ENCODE results near the gene S1PR1. TPM values are rescaled to one million over a fixed set of nuclear protein-coding genes. Genes with fewer than 3 reads are reported as not detected.
"Not testable (repeated sequence)": the region's sequence is repeated elsewhere in the genome, so short reads cannot be mapped to it uniquely, and the experiment has no call there.

Gene S1PR1
- total RNA-seq, 2 donors from 2014 or later, result 157 to 226 TPM

GRCh38 chr1:101232182-101232581 lies 4.6 kb upstream of the S1PR1 start:
- H3K4me1 Mint-ChIP-seq, result peaks cover 34% of the 10 kb centered on the region
- ATAC-seq; H3K27me3 Mint-ChIP-seq; H3K4me3 Mint-ChIP-seq; H3K9me3 ChIP-seq (ENCODE audit: control insufficient read depth, low read length, poor library complexity, severe bottlenecking); H3K36me3 Mint-ChIP-seq (ENCODE audit: low read depth); DNase-seq: not testable (repeated sequence)
- peak overlapping the region; percentile 100 for H3K27ac Mint-ChIP-seq

- DNase-seq, result no peak
- H3K9me3 ChIP-seq (ENCODE audit: control insufficient read depth, low read length, poor library complexity, severe bottlenecking), result no peaks in the 10 kb centered on the region
- ATAC-seq, result no peak
- H3K27ac Mint-ChIP-seq, result peak overlapping the region; percentile 100
- H3K4me3 Mint-ChIP-seq, result peak overlapping the region; percentile 68
- H3K36me3 Mint-ChIP-seq (ENCODE audit: low read depth), result peaks cover 12% of the 10 kb centered on the region
- no peaks in the 10 kb centered on the region for H3K27me3 Mint-ChIP-seq
- peaks cover 39% of the 10 kb centered on the region for H3K4me1 Mint-ChIP-seq
These were observed 3.3 kb upstream of the S1PR1 start for GRCh38 chr1:101233495-101233894.

- no peak for DNase-seq
- no peak for ATAC-seq
- peaks cover 23% of the 10 kb centered on the region for H3K36me3 Mint-ChIP-seq (ENCODE audit: low read depth)
- H3K4me1 Mint-ChIP-seq, result peaks cover 51% of the 10 kb centered on the region
- H3K4me3 Mint-ChIP-seq, result peak overlapping the region; percentile 100
- no peaks in the 10 kb centered on the region for H3K9me3 ChIP-seq (ENCODE audit: control insufficient read depth, low read length, poor library complexity, severe bottlenecking)
- no peaks in the 10 kb centered on the region for H3K27me3 Mint-ChIP-seq
- peak overlapping the region; percentile 100 for H3K27ac Mint-ChIP-seq
These were observed 1.6 kb upstream of the S1PR1 start for GRCh38 chr1:101235216-101235695.

- Mint-ChIP-seq H3K4me1 (peaks cover 48% of the 10 kb centered on the region), H3K36me3 (ENCODE audit: low read depth) (peaks cover 23% of the 10 kb centered on the region), H3K4me3 (peak overlapping the region; percentile 100), H3K27me3 (no peaks in the 10 kb centered on the region), H3K27ac (peak overlapping the region; percentile 100)
- ATAC-seq, result peak; percentile 55
- DNase-seq, result peak; percentile 50 to 59 (median 53)
- no peaks in the 10 kb centered on the region for H3K9me3 ChIP-seq (ENCODE audit: control insufficient read depth, low read length, poor library complexity, severe bottlenecking)
These were observed 913 bp upstream of the S1PR1 start for GRCh38 chr1:101235696-101236515.

- ATAC-seq (no peak), DNase-seq (no peak)
- no peaks in the 10 kb centered on the region for H3K9me3 ChIP-seq (ENCODE audit: control insufficient read depth, low read length, poor library complexity, severe bottlenecking)
These were observed 514 bp downstream of the S1PR1 start for GRCh38 chr1:101237229-101237837.

GRCh38 chr1:101238031-101238628 lies 1.3 kb downstream of the S1PR1 start:
- ATAC-seq, result no peak
- H3K4me1 Mint-ChIP-seq, result peaks cover 53% of the 10 kb centered on the region

More at GRCh38 chr1:101237229-101237837, 514 bp downstream of the S1PR1 start:
- peaks cover 26% of the 10 kb centered on the region for H3K36me3 Mint-ChIP-seq (ENCODE audit: low read depth)
- peak overlapping the region; percentile 100 for H3K27ac Mint-ChIP-seq
- peaks cover 54% of the 10 kb centered on the region for H3K4me1 Mint-ChIP-seq
- no peaks in the 10 kb centered on the region for H3K27me3 Mint-ChIP-seq
- H3K4me3 Mint-ChIP-seq, result peak overlapping the region; percentile 100

GRCh38 chr1:101238681-101239094 lies 1.9 kb downstream of the S1PR1 start:
- Mint-ChIP-seq H3K4me3 (peak overlapping the region; percentile 100), H3K27ac (peak overlapping the region; percentile 100), H3K4me1 (peaks cover 50% of the 10 kb centered on the region), H3K27me3 (no peaks in the 10 kb centered on the region), H3K36me3 (ENCODE audit: low read depth) (peaks cover 29% of the 10 kb centered on the region)
- no peaks in the 10 kb centered on the region for H3K9me3 ChIP-seq (ENCODE audit: control insufficient read depth, low read length, poor library complexity, severe bottlenecking)
- DNase-seq (peak; percentile 70 to 87 (median 71)), ATAC-seq (peak; percentile 48)

More at GRCh38 chr1:101238031-101238628, 1.3 kb downstream of the S1PR1 start:
- DNase-seq, result peak in 1 of 3 donors; percentile 22
- H3K36me3 Mint-ChIP-seq (ENCODE audit: low read depth), result peaks cover 28% of the 10 kb centered on the region
- peak overlapping the region; percentile 100 for H3K27ac Mint-ChIP-seq
- peak overlapping the region; percentile 100 for H3K4me3 Mint-ChIP-seq
- H3K27me3 Mint-ChIP-seq, result no peaks in the 10 kb centered on the region
- H3K9me3 ChIP-seq (ENCODE audit: control insufficient read depth, low read length, poor library complexity, severe bottlenecking), result no peaks in the 10 kb centered on the region

- peak overlapping the region; percentile 100 for H3K27ac Mint-ChIP-seq
These were observed 2.5 kb downstream of the S1PR1 start for GRCh38 chr1:101239095-101240040.

GRCh38 chr1:101240041-101240430 lies 3.2 kb downstream of the S1PR1 start:
- Mint-ChIP-seq H3K36me3 (ENCODE audit: low read depth) (peaks cover 30% of the 10 kb centered on the region), H3K4me3 (peak overlapping the region; percentile 100), H3K27ac (peak overlapping the region; percentile 100), H3K27me3 (no peaks in the 10 kb centered on the region), H3K4me1 (peaks cover 55% of the 10 kb centered on the region)
- ATAC-seq (no peak), DNase-seq (no peak)
- no peaks in the 10 kb centered on the region for H3K9me3 ChIP-seq (ENCODE audit: control insufficient read depth, low read length, poor library complexity, severe bottlenecking)

More at GRCh38 chr1:101239095-101240040, 2.5 kb downstream of the S1PR1 start:
- Mint-ChIP-seq H3K4me3 (peak overlapping the region; percentile 100), H3K4me1 (peaks cover 52% of the 10 kb centered on the region), H3K36me3 (ENCODE audit: low read depth) (peaks cover 30% of the 10 kb centered on the region), H3K27me3 (no peaks in the 10 kb centered on the region)
- DNase-seq (peak; percentile 26 to 44 (median 40)), ATAC-seq (peak; percentile 35)
- H3K9me3 ChIP-seq (ENCODE audit: control insufficient read depth, low read length, poor library complexity, severe bottlenecking), result no peaks in the 10 kb centered on the region

GRCh38 chr1:101241485-101242225 lies 4.8 kb downstream of the S1PR1 start:
- Mint-ChIP-seq H3K4me3 (peak overlapping the region; percentile 76), H3K27ac (peak overlapping the region; percentile 91), H3K36me3 (ENCODE audit: low read depth) (peaks cover 29% of the 10 kb centered on the region), H3K27me3 (no peaks in the 10 kb centered on the region), H3K4me1 (peaks cover 62% of the 10 kb centered on the region)
- H3K9me3 ChIP-seq (ENCODE audit: control insufficient read depth, low read length, poor library complexity, severe bottlenecking), result no peaks in the 10 kb centered on the region
- DNase-seq, result no peak
- no peak for ATAC-seq

GRCh38 chr1:101242324-101243050 lies 5.7 kb downstream of the S1PR1 start:
- no peaks in the 10 kb centered on the region for H3K9me3 ChIP-seq (ENCODE audit: control insufficient read depth, low read length, poor library complexity, severe bottlenecking)
- ATAC-seq (no peak), DNase-seq (no peak)
- Mint-ChIP-seq H3K4me3 (peak overlapping the region; percentile 76), H3K27ac (peak overlapping the region; percentile 91), H3K36me3 (ENCODE audit: low read depth) (peaks cover 22% of the 10 kb centered on the region), H3K27me3 (no peaks in the 10 kb centered on the region), H3K4me1 (peaks cover 60% of the 10 kb centered on the region)
